HepG2 (cell line): ENCODE data around the gene DENND1C. TPM values are rescaled to one million over a fixed set of nuclear protein-coding genes. Genes with fewer than 3 reads are reported as not detected.

Source experiments
- DMAP1 ChIP-seq: IDR thresholded peaks from 2 replicates; pipeline ENCODE4 v1.6.1; 2016
- FIP1L1 ChIP-seq: fragments of 200-400 bp; formaldehyde crosslinking; IDR thresholded peaks from 2 replicates; pipeline ENCODE4 v1.6.1; 2018; ENCODE audit warnings: low read depth, mild to moderate bottlenecking, low read length, moderate library complexity, borderline replicate concordance; ENCODE audit not compliant: insufficient read depth
- FOXC1 ChIP-seq: sonication (generic); formaldehyde crosslinking; IDR thresholded peaks from 2 replicates; pipeline ENCODE4 v1.8.0; 2022; ENCODE audit warnings: mild to moderate bottlenecking, missing genetic modification reagents, borderline replicate concordance
- ISX ChIP-seq: sonication (generic); formaldehyde crosslinking; conservative IDR thresholded peaks from 2 replicates; pipeline ENCODE4 v1.5.0; 2020; ENCODE audit warnings: missing genetic modification reagents
- PBX3 ChIP-seq: sonication (generic); formaldehyde crosslinking; IDR thresholded peaks from 2 replicates; pipeline ENCODE4 v1.8.1; 2023; ENCODE audit warnings: missing genetic modification reagents, inconsistent platforms, borderline replicate concordance
- RAD21 ChIP-seq: fragments of 450-650 bp; formaldehyde crosslinking; IDR thresholded peaks from 2 replicates; pipeline ENCODE4 v1.5.0; 2020; ENCODE audit warnings: mild to moderate bottlenecking
- RAD51 ChIP-seq: fragments of 450-650 bp; IDR thresholded peaks from 2 replicates; pipeline ENCODE4 v1.6.1; 2016; ENCODE audit warnings: borderline replicate concordance
- TERF1 ChIP-seq: sonication (generic); formaldehyde crosslinking; IDR thresholded peaks from 2 replicates; pipeline ENCODE4 v1.8.0; 2022; ENCODE audit warnings: mild to moderate bottlenecking, missing genetic modification reagents, moderate library complexity
- ZBTB25 ChIP-seq: IDR thresholded peaks from 2 replicates; pipeline ENCODE4 v1.6.1; 2018; ENCODE audit warnings: missing genetic modification reagents
- ZNF629 ChIP-seq: sonication (generic); formaldehyde crosslinking; conservative IDR thresholded peaks from 2 replicates; pipeline ENCODE4 v1.5.0; 2020; ENCODE audit warnings: missing genetic modification reagents
- polyA plus RNA-seq, 8 experiments: library from polyadenylated mRNA; depleted of rRNA in 3 of 8; stranded (reverse) in 7 of 8; unstranded in 1 of 8; fragments of >200 nt; fragmentation: Illumina TruSeq in 4 of 8; extraction: Trizol in 4 of 8; gene quantifications; 2 replicates each; pipeline versions ENCODE4 v1.2.1 to v1.2.3, GENCODE V29; 2011 to 2016; ENCODE audit warnings: low read depth in 4 of 8, missing spikeins in 1 of 8, mixed read lengths in 1 of 8; ENCODE audit not compliant: insufficient read depth in 1 of 8
- total RNA-seq, 5 experiments: library from RNA; depleted of rRNA; stranded (reverse); fragments of >200 nt; fragmentation: Illumina TruSeq; extraction: Trizol; gene quantifications; 2 replicates each; pipeline ENCODE4 v1.2.3, GENCODE V29; 2016; ENCODE audit warnings: low read depth in 1 of 5
- TF ChIP-seq, protein P1 (sequence below): sonication (generic); formaldehyde crosslinking; IDR thresholded peaks from 2 replicates; pipeline ENCODE4 v1.5.0; 2020; ENCODE audit warnings: missing genetic modification reagents
- TF ChIP-seq, protein P2 (sequence below): sonication (generic); formaldehyde crosslinking; IDR thresholded peaks from 2 replicates; pipeline ENCODE4 v1.8.0; 2022; ENCODE audit warnings: missing genetic modification reagents, mild to moderate bottlenecking, inconsistent platforms, borderline replicate concordance
- TF ChIP-seq, protein P3 (sequence below): sonication (generic); formaldehyde crosslinking; IDR thresholded peaks from 2 replicates; pipeline ENCODE4 v1.4.0; 2020; ENCODE audit warnings: missing genetic modification reagents
- TF ChIP-seq, protein P4 (sequence below): IDR thresholded peaks from 2 replicates; pipeline ENCODE4 v1.6.1; 2016

DENND1C gene
- total and polyA plus RNA-seq, 2 of the 13 experiments (the other 11 are each of a cell fraction or from before 2014, with no cell fraction given) = 0.04 to 0.73 TPM

GRCh38 chr19:6464070-6464873, 17.3 kb downstream of the DENND1C start, which contains the start of gene CRB3 (continued):
- TF ChIP-seq, protein P1, sequence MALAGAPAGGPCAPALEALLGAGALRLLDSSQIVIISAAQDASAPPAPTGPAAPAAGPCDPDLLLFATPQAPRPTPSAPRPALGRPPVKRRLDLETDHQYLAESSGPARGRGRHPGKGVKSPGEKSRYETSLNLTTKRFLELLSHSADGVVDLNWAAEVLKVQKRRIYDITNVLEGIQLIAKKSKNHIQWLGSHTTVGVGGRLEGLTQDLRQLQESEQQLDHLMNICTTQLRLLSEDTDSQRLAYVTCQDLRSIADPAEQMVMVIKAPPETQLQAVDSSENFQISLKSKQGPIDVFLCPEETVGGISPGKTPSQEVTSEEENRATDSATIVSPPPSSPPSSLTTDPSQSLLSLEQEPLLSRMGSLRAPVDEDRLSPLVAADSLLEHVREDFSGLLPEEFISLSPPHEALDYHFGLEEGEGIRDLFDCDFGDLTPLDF (CRISPR knock-in tag) = no peak
- TF ChIP-seq, protein P2, sequence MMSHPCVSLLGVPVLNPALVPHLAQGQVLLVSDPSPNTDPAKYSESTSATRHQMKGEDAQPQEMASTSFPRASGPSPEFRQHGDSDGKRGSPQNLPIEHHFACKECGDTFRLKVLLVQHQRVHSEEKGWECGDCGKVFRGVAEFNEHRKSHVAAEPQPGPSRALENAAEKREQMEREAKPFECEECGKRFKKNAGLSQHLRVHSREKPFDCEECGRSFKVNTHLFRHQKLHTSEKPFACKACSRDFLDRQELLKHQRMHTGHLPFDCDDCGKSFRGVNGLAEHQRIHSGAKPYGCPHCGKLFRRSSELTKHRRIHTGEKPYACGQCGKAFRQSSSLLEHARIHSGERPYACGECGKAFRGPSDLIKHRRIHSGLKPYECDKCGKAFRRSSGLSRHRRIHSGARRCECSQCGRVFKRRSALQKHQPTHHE (CRISPR knock-in tag) = no peak
- peak; percentile 76; the same call in 1 of the 2 replicates for TF ChIP-seq FOXC1 (CRISPR knock-in tag)
- TF ChIP-seq RAD21 (CRISPR knock-in tag) = peak; percentile 32; the same call in 1 of the 2 replicates
- TF ChIP-seq PBX3 (CRISPR knock-in tag) = no peak
- TF ChIP-seq TERF1 = no peak
- no peak for TF ChIP-seq ZNF629 (CRISPR knock-in tag)
- TF ChIP-seq, protein P3, sequence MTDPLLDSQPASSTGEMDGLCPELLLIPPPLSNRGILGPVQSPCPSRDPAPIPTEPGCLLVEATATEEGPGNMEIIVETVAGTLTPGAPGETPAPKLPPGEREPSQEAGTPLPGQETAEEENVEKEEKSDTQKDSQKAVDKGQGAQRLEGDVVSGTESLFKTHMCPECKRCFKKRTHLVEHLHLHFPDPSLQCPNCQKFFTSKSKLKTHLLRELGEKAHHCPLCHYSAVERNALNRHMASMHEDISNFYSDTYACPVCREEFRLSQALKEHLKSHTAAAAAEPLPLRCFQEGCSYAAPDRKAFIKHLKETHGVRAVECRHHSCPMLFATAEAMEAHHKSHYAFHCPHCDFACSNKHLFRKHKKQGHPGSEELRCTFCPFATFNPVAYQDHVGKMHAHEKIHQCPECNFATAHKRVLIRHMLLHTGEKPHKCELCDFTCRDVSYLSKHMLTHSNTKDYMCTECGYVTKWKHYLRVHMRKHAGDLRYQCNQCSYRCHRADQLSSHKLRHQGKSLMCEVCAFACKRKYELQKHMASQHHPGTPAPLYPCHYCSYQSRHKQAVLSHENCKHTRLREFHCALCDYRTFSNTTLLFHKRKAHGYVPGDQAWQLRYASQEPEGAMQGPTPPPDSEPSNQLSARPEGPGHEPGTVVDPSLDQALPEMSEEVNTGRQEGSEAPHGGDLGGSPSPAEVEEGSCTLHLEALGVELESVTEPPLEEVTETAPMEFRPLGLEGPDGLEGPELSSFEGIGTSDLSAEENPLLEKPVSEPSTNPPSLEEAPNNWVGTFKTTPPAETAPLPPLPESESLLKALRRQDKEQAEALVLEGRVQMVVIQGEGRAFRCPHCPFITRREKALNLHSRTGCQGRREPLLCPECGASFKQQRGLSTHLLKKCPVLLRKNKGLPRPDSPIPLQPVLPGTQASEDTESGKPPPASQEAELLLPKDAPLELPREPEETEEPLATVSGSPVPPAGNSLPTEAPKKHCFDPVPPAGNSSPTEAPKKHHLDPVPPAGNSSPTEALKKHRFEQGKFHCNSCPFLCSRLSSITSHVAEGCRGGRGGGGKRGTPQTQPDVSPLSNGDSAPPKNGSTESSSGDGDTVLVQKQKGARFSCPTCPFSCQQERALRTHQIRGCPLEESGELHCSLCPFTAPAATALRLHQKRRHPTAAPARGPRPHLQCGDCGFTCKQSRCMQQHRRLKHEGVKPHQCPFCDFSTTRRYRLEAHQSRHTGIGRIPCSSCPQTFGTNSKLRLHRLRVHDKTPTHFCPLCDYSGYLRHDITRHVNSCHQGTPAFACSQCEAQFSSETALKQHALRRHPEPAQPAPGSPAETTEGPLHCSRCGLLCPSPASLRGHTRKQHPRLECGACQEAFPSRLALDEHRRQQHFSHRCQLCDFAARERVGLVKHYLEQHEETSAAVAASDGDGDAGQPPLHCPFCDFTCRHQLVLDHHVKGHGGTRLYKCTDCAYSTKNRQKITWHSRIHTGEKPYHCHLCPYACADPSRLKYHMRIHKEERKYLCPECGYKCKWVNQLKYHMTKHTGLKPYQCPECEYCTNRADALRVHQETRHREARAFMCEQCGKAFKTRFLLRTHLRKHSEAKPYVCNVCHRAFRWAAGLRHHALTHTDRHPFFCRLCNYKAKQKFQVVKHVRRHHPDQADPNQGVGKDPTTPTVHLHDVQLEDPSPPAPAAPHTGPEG (CRISPR knock-in tag) = peak; percentile 96
- no peak for TF ChIP-seq ZBTB25 (CRISPR knock-in tag)
- TF ChIP-seq, protein P4, sequence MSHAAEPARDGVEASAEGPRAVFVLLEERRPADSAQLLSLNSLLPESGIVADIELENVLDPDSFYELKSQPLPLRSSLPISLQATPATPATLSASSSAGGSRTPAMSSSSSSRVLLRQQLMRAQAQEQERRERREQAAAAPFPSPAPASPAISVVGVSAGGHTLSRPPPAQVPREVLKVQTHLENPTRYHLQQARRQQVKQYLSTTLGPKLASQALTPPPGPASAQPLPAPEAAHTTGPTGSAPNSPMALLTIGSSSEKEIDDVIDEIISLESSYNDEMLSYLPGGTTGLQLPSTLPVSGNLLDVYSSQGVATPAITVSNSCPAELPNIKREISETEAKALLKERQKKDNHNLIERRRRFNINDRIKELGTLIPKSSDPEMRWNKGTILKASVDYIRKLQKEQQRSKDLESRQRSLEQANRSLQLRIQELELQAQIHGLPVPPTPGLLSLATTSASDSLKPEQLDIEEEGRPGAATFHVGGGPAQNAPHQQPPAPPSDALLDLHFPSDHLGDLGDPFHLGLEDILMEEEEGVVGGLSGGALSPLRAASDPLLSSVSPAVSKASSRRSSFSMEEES = peak; percentile 60; the same call in 1 of the 2 replicates
- peak; percentile 46; the same call in 1 of the 2 replicates for TF ChIP-seq DMAP1 (CRISPR knock-in tag)
- TF ChIP-seq RAD51 = peak; percentile 96
- TF ChIP-seq ISX (CRISPR knock-in tag) = no peak
- TF ChIP-seq FIP1L1 = no peak
